Stimulated activated CD4-positive, alpha-beta T cell treated with anti-CD3 and anti-CD28 coated beads, Interleukin-4, amount 100 ng/mL, for 4 hours (primary cell): Measurements from ENCODE around the gene KIF1A.
"Not testable (repeated sequence)": the region's sequence is repeated elsewhere in the genome, so short reads cannot be mapped to it uniquely, and the experiment has no call there.

Experiments
- DNase-seq, 2 experiments: peaks; one replicate each; pipeline ENCODE4 v3.0.0-alpha.2; 2020

The KIF1A gene

DNA sequence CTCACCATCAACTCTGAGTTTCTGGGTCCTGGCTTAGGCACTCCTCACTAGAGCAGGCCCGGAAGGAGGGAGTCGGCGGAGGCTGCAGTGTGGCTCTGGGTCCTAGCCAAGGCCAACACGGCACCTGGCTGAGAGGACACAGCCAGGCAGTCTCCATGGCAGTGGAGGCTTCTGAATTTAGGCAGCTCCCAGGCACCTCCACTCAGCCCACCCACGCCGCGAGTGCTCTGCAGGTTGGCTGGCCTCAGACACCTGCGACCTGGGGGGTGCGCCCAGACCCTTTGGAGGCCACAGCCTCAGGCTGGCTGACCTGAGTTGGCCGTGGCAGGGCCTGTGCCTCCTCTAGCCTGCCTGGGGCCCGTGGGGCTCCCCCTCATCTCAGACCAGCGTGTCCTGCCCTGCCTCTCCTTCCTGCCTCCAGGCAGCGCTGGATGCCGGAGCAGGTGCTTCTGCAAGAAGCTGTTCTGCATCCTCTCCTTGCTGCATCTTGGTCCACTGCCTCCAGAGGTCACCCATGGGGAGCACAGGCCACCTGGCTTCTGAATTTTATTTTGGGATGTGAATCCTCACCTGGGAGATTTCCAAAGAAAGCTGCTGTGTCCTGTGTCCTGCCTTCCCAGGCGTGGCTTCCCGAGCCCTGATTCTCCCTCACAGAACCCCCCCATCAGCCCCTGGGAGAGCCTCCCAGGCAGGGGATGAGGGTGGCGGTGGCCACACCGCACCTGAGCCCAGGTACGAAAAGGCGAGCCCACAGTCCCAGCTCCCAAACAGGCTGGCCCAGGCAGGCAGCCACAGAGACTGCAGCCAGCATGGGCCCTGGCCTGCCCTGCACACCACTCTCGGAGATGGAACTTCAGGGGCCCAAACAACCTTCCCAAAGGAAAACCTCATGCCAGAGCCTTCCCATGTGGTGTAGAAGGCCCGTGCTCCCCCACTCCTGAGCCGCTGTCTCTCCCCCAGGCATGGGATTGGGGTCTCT lies 105.0 kb downstream of the KIF1A start:
- DNase-seq = no peak

DNA sequence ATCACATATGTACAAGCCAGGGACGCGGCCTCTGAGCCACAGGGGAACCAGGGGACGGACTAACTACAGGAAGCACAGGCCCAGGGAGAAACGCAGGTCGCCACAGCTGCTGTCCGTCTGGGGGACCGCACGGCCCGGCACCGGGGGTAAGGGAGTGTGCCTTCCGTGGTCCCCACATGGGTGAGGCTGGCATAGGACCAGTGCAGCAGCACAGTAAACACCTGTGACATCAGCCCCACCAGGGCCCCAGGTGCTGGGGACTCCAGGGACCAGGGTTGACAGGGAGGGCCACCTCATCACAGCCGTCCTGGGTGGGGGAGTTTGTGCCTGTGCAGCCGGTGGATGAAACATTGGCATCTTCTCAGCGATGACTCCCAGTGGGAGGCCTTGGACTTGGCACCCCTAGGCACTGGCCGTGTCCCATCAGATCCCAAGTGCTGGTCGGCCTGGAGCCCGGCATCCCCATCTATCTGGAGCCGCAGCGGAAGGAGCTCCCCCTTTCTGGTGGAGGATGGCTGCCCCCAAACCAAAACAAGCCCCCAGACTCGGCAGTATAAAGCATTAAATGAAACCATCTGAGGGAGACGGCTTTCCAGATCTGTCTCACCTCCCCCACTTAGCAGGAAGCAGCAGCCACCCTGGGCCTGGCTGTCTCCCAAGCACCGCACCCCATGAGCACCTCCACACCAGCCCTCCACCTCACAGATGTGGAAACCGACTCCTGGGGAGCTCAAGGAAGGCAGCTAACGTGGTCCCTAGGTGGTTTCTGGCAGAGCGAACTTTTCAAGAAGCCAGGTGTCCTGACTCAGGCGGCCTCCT lies 105.9 kb downstream of the KIF1A start:
- no peak for DNase-seq

DNA sequence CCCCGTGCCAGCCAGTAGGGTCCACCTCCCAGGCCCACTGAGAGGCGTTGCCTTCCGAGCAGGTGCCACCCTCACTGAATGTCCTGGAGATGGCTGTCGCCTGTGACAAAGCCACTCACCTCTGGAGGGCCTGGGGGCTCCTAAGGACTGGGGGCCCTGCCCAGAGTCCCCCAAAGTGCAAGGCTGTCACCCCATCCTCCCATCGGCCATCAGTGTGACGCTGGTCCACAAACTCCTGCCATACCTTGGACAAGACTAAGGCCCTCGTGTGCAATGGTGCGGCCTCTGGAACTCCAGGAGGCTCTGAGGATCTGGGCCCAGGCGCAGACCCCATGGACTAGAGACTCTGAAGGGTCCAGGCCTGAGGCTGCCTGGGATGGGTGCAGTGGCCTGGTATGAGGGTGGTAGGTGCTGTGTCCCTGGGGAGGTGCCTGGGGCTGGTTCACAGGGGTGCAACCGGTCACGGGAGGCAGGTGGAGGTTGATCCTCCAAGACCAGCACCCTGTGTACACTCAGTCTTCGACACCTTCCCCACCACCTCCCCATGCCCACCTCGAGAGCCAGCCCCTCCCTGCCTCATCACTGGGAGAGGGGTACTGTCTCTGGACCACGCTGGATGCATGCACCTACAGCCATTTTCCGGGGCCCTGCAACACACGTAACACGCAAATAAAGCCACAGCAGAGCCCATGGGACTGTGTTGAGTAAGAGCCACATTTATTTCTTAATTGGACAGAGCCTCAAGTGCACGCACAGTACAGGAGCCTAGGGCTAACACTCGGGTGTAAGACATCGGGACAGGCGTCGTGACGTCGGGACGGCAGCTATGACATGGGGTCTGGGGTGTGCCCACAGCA lies 106.7 kb downstream of the KIF1A start:
- no peak for DNase-seq

DNA sequence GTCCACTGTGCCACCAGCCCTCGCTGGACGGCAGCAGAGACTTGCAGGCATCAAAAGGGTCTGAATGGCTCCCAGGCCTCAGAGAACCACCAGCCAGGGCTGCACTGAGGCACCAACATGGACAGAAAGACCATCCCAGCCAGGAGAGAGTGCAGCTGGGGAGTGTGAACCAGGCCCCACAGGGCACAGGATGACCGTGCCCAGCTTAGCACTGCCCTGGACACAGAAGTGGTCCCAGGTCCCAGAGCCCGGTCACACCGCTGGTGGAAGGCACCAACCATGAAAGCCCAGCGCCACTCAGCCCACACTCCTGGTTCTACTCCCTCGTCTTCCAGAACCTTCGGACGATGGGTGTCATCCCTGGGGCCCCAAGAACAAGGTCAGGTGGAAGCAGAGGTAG lies 107.9 kb downstream of the KIF1A start:
- no peak for DNase-seq

DNA sequence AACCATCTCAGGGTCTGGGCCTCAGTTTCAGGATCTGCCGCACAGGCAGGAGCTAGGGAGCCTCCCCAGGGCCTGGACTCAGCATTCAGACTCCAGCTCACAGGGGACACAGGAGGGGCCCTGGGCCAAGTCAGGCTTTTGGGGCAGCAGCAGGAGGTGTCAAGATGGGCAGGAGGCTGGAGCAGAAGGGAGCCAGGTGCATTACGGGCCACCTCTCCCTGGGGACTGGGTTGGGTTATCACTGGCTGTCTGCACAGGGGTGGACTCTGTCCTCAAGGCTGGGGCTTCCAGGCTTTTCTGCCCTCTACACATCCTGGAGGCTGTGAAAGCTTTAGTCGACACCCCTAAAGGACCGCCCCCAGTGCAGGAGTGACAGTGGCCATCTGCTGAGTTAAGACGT lies 108.3 kb downstream of the KIF1A start:
- no peak for DNase-seq

DNA sequence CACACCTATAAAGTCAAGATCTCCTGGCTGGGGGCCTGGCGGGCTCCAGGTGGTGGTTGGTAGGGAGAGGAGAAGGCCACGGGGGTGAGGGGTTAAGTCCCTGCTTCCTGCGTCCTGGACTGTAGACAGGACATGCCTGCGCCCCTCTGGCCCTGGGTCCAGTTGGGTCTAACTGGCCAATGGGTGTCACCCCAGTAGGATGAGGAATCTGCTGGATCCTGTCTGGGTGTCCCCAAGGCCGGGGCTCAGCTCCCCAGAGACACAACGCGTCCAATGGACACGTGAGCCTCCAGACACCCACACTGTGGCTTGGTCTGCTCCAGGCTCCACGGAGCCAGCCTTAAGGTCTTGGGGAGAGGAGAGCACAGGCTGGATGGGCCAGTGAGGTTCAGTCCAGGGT lies 108.7 kb downstream of the KIF1A start:
- no peak for DNase-seq

DNA sequence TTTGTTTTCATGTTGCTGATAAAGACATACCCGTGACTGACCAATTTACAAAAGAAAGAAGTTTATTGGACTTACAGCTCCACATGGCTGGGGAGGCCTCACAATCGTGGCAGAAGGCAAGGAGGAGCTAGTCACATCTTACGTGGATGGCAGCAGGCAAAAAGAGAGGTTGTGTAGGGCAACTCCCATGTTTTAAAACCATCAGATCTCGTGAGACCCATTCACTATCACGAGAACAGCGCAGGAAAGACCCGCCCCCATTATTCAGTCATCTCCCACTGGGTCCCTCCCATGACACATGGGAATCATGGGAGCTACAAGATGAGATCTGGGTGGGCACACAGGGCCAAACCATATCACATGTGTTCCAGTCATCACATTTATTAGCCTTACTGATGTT lies 111.6 kb downstream of the KIF1A start:
- no peak for DNase-seq

DNA sequence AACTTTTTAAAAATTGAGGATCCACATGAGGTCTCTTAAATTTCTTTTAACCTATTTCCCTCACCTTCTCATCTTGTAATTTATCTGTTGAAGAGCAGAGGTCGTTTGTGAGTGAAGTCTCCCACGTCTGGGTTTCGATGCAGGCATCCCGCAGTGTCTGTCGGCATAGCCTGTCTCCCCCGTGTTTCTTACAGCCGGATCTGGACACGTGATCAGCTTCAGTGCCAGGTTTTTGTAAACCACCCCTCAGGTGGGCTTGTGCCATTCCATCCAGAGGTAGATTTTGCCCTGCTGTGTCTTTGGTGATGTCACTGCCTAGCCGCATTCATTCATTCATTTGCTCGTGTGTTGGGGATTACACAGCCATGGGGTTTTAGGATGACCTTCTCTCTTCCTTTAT lies 112.2 kb downstream of the KIF1A start:
- DNase-seq = no peak

DNA sequence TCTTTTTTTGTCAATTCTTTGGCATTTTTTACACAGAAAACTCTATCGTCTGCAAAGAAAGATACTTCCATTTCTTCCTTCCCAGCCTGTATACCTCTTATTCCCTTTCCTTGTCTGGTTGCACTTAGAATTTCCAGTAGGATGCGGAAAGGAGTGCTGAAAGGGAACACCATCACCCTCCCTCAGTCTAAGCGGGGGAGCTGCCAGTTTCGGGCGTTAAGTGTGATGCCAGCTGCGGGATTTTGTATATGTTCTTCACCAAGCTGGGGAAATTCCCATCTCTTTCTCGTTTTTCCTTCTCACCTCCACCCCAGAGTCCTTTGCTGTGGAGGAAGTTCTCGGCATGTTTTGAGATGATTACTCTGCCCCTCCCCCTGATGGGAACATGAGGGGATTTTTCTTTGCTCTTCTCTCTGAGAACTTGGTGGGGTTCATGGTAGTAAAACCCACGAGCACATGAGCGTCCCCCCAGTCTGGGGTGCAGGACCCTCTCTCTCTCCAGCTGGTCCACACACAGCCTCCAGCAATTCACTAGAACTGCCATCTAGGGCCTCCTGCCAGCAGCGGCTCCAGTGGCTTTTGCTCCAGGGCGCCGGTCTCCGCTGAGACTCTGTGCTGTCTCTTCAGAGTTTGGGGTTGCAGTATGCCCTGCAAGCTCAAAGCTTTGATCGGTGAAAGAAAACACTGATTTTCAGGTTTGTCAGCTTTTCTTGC lies 112.8 kb downstream of the KIF1A start:
- DNase-seq = no peak

DNA sequence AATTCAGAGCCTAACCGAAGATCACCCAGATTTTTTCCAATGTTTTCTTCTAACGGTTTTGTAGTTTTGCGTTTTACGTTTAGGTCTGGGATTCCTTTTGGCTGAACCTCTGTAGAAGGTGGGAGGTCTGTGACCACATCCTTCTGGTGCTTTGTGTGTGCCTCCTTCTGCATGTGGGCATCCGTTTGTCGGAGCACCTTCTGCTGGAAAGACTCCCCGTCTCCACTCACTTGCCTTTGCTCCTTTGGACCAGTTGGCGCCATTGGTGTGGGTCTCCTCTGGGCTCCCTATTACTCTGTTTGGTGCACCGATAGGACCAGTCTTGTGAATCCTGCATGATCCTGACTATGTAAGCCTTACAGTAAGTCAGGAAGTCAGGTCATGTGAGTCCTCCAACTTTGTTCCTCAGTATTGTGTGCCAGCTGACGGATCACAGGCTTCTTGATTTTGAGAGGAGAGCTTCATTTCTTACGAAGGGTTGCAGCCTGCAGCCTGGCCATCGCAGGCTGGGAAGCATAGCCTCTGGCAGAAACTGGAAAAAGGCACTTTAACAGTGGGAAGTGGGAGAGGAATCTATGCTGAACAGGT lies 114.7 kb downstream of the KIF1A start:
- no peak for DNase-seq

DNA sequence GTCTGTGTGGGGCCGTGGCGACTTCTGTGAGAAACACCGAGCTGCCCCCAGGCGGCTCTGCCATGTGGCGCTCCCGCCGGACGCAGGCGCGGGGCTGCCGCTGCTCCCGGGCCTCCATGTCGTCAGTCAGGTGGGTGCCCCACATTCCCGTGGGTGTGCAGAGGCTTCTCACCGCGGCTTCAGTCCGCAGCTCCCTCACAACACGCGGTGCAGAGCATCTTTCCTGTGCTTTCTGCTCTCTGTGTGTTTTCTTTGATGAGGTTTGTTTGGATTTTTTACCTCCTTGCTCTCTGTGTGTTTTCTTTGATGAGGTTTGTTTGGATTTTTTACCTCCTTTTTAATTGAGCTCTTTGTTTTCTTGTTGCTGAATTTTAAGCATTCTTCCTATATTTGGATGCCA lies 115.4 kb downstream of the KIF1A start:
- DNase-seq = peak; percentile 14 to 33

DNA sequence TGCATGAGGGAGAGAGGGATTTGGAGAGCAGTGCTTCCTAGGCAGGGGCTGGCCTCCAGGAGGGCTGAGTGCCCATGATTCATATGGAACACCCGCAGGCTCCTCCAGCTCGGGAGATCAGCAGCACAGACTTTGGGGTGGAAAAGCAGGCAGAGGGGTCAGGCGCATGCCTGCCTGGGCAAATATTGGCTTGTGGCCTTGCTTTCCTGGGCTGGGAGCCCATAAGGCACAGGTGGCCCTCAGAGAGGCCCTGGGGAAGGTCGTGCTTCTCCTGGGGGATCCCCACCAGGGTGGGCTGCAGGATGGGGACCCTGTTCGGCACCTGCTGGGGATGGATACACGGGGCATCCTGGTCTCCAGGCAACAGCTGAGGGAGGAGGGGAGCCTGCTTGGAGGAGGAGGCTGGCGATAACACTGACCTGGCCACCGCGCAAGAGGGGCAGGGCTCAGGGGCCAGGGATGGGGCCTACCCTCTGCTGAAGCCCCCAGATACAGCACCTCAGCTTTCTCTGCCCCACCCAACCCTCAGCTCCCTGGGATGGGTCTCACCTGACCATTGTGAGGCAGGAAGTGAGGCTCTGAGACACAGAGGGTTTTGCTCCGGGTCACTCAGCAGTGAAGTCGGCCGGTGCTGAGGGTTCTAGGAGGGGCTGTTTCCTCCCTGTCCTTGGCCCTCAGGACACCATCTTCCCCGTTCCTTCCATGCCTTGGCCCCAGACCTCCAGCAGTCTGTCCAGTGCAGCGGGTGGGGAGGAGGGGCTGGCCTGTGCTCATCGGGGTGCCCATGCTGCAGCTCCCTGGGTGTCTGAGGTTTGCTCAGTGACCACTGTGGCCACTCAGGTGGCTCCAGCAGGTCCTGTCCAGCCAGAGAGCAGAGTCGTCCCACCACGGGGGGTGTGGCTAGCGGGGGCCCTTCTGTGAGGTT lies 116.3 kb downstream of the KIF1A start:
- DNase-seq = no peak

DNA sequence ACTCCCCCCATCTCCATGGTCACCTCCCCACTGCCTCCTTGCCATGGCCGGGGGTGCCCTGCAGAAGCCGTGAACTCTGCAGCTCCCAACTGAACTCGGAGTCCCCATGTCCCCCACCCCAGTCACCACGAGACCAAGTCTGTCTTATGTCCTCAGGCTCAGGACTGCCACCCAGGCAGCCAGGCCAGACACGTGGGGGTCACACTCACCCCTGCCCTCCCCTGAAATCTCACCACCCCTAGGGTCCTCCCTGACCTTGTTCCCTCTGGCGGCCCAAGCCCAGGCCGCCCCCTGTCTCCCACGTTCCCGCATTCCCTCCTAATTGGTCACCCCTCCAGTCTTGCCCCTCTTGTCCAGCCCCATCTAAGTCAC lies 117.4 kb downstream of the KIF1A start:
- DNase-seq = no peak

DNA sequence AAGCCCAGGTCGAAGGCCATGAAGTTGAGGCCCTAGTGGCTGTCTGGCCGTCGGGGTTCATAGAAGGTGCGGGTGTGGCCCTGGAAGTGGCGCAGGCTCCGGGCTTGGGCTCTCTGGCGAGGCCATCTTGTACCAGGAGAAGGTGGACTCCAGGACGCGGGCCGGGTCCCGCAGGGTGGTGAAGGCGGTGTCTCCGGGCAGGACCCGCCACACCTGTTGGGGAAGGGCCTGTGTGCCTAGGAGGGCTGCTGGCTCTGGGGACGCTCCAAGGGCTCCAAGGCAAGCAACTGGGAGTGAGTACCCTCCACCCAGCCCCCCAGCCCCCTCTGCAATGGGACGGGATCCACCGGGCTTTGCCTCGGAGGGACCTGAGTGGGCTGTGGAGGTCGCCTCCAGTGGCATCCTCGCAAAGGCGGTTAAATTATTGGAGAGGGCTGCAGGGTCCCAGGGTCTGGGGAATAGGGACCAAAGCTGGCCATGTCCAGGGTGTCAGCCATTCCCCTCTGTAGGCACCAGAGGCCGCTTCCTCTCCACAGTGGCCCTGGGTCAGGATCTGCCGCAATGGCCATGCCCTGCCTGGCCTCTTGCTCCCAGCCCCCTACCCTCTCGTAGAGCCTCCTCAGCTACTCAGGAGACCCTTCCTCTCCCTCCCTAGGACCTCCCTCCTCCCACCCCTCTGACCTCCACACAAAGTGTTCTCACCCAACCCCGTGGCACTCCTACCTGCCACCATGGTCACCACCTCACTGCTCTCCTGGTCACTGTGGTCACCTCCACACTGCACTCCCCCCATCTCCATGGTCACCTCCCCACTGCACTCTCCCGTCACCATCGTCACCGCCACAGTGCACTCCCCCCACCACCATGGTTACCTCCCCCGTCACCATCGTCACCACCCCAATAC lies 118.0 kb downstream of the KIF1A start:
- DNase-seq = no peak

DNA sequence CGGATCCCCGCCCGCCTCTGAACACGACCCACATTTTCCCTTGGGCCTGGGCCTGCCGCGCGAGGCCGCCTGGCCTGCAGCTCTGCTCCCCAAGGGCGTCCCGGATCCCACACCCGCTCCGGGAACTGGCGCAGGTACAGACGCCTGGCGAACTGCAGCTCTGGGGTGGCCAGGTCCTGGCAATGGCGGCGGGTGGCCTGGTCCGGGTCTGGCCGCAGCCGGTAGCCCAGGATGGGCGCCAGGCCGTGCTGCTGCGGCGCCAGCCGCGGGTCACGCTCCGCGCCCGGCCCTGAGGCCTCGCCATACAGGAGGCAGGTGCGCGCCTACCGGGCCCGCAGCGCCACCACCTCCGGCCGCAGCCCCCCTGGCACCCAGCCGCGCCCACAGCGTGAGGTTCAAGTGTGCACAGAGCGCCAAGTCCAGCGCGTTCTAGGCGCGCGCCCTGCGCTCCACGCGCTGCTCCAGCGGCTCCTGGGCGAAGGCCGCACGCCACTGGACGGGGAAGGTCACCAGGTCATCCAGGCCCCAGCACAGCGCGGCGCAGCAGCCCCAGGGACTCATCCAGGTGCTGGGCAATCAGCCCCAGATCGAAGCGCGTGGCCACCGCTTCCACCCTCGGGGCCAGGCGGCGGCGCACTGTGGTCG lies 118.8 kb downstream of the KIF1A start:
- no peak for DNase-seq

DNA sequence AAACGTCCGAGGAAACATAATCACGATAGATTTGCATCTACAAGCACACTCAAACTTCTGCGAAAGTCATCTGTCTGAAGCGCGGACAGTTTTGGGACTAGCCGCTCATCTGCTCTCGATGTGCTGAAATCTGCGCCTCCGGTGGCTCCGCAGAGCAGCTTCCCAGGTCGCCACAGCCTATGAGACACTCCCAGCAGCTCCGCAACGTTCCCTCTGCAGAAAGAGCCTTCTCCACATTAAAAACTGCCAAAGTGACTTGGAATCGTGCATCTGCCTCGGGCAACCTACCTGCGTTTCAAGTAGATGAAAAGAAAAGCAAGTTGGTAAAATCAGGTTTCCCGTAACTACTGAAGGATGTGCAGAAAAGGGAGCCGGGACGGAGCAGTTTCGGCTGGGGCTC lies 119.4 kb downstream of the KIF1A start:
- not testable (repeated sequence) for DNase-seq

DNA sequence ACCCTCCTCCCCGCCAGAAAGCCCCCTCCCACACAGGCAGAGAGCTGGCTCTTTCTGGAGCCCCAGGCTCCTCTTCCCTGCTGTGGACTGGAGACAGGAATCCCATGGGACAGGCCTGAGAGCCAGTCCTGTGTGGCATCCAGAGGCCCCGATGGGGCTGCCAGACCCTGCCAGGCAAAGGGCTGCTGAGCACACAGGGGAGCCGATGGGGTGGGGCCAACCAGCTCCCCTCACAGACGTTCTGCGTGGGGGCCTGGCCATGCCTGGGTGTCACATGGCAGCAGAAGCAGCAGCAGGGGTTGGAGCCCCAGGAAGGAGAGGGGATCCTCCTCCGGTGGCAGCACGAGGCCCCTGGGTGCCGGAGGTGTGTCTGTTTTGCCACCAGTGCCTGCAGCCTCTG lies 120.2 kb downstream of the KIF1A start:
- DNase-seq = not testable (repeated sequence)

DNA sequence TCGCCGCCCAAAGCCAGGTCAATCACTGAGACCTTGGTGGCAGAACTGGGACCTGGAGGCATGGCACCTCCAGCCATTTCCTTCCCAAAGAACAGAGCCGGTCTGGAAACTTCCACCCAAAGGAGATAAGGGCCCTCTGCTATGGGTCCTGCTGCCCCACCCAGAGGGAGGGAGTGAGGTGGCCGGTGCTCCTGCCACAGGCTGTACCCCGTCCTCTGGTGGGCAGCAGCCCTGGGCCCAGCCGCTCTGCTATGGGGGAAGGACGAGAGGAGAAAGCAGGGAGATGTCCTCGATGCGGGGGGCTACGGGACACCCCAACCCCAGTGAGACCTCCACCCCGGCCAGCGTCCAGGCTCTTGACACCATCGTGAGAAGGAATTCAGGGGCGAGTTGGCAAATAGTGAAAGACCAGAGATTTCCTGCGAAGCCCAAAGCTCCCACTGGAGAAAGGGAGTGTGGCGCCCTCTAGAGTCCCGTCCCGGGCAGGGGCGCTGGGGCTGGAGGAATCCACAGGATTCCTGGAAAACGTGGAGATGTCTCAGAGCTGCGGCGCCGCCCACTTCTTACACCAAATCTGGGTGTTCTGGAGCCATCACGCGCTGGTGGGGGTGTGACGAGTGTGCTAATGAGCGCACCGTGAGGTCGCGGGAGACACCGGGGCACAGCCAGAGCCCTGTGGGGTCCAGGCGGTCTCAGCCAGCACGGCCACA lies 121.0 kb downstream of the KIF1A start:
- not testable (repeated sequence) for DNase-seq
